ENCODE results near the gene NCK1.

- no peak for TF ChIP-seq CTCF (IDR thresholded peaks at IDR 0.05)
- TF ChIP-seq POLR2A (IDR thresholded peaks at IDR 0.05): no peak
Observed at GRCh38 chr3:136979204-136979603, 117.2 kb downstream of the NCK1 start.
